PC-3 (cell line): ENCODE data around the gene DPM1. TPM values are rescaled to one million over a fixed set of nuclear protein-coding genes. Genes with fewer than 3 reads are reported as not detected.

Experiments
- ATAC-seq: fragments of 200-7000 bp; cut with Tn5 transposase; 2 replicates; pipeline ENCODE4 v1.9.1; 2020; ENCODE audit warnings: mild to moderate bottlenecking, moderate library complexity
- BruUV-seq: library from RNA; stranded (reverse); fragments of 400-500 nt; replicated peaks from 2 replicates; lab custom pipeline; 2021; lab: Mats Ljungman, UMichigan
- CTCF ChIA-PET: fragments of 300-600 bp; sonication (Branson Sonifier 250); formaldehyde crosslinking; loops from one replicate; lab custom pipeline; 2022; ENCODE audit warnings: antibody characterized with exemption; lab: Charles Lee
- POLR2A ChIA-PET: fragments of 300-600 bp; sonication (Branson Sonifier 250); formaldehyde crosslinking; loops from one replicate; lab custom pipeline; 2022; ENCODE audit warnings: antibody characterized with exemption; ENCODE audit not compliant: unreplicated experiment; lab: Charles Lee
- DNase-seq: peaks from one replicate; pipeline ENCODE4 v3.0.0-alpha.2; 2015
- H2AFZ ChIP-seq: fragments of 300-600 bp; sonication (generic); 2 replicates; pipeline ENCODE4 v1.6.0; 2016; ENCODE audit warnings: antibody characterized with exemption, low read length
- H3F3A ChIP-seq: fragments of 300-600 bp; sonication (generic); one replicate; pipeline ENCODE4 v1.6.0; 2017; ENCODE audit warnings: antibody characterized with exemption, low read length, control low read depth, mild to moderate bottlenecking; ENCODE audit not compliant: unreplicated experiment
- H3K27ac ChIP-seq: fragments of 300-600 bp; sonication (generic); 2 replicates; pipeline ENCODE4 v1.5.1; 2016; ENCODE audit warnings: mild to moderate bottlenecking, low read length
- H3K27me3 ChIP-seq: fragments of 300-600 bp; sonication (generic); 2 replicates; pipeline ENCODE4 v1.6.1; 2016; ENCODE audit warnings: low read length, mixed read lengths
- H3K36me3 ChIP-seq: fragments of 300-600 bp; sonication (generic); 2 replicates; pipeline ENCODE4 v1.6.1; 2016; ENCODE audit warnings: low read depth, mixed run types, low read length, mixed read lengths
- H3K4me1 ChIP-seq: fragments of 300-600 bp; sonication (generic); 2 replicates; pipeline ENCODE4 v1.5.1; 2016; ENCODE audit warnings: low read length; ENCODE audit not compliant: insufficient read depth
- H3K4me2 ChIP-seq: fragments of 300-600 bp; sonication (generic); 2 replicates; pipeline ENCODE4 v1.6.0; 2016; ENCODE audit warnings: low read length
- H3K4me3 ChIP-seq: fragments of 300-600 bp; sonication (generic); 2 replicates; pipeline ENCODE4 v1.5.1; 2016; ENCODE audit warnings: mild to moderate bottlenecking, low read length, mixed read lengths
- H3K79me2 ChIP-seq: fragments of 300-600 bp; sonication (generic); 2 replicates; pipeline ENCODE4 v1.6.1; 2017; ENCODE audit warnings: low read length, mixed read lengths
- H3K9ac ChIP-seq: fragments of 300-600 bp; sonication (generic); 2 replicates; pipeline ENCODE4 v1.6.0; 2016; ENCODE audit warnings: mild to moderate bottlenecking, low read length
- H3K9me2 ChIP-seq: fragments of 300-600 bp; sonication (generic); replicated peaks from 2 replicates; pipeline ENCODE4 v1.6.1; 2016; ENCODE audit warnings: mixed run types, low read length, mixed read lengths
- H3K9me3 ChIP-seq: fragments of 300-600 bp; sonication (generic); 2 replicates; pipeline ENCODE4 v1.6.1; 2016; ENCODE audit warnings: low read length, mixed read lengths
- H4K20me1 ChIP-seq: fragments of 300-600 bp; sonication (generic); 2 replicates; pipeline ENCODE4 v1.6.1; 2016; ENCODE audit warnings: low read length, mixed read lengths
- CTCF ChIP-seq: fragments of 300-600 bp; sonication (generic); conservative IDR thresholded peaks from 2 replicates; pipeline ENCODE4 v1.5.1; 2017; ENCODE audit warnings: antibody characterized with exemption, low read depth, mild to moderate bottlenecking, low read length
- EZH2 ChIP-seq: fragments of 300-600 bp; sonication (generic); IDR thresholded peaks from one replicate; pipeline ENCODE4 v1.6.1; 2017; ENCODE audit warnings: antibody characterized with exemption, mild to moderate bottlenecking, low read length; ENCODE audit not compliant: unreplicated experiment
- EZH2phosphoT487 ChIP-seq: fragments of 300-600 bp; sonication (generic); IDR thresholded peaks from 2 replicates; pipeline ENCODE4 v1.6.1; 2018; ENCODE audit warnings: mild to moderate bottlenecking, antibody characterized with exemption, low read length, borderline replicate concordance
- intact Hi-C: fragments of 100-400 bp; cut with micrococcal nuclease; formaldehyde crosslinking; loops from 2 replicates; pipeline ENCODE4 v1.9.0; 2023
- total RNA-seq: library from RNA; depleted of rRNA; stranded (reverse); fragments of >200 nt; gene quantifications from 2 replicates; pipeline ENCODE4 v1.2.3, GENCODE V29; 2014

DPM1 gene
- total RNA-seq, 1 experiment from 2014 or later = 87.0 TPM

GRCh38 chr20:50991076-50991475, 32.7 kb upstream of the DPM1 start:
- no peak overlapping the region for H3K4me2 ChIP-seq
- H3K27me3 ChIP-seq = no peaks in the 10 kb centered on the region
- CTCF ChIA-PET = interaction anchor here (0.8 to 1.0 kb wide), 2 partner anchors 9 to 11 kb away, joined by 3 read pairs; no protein-coding TSS in a partner anchor

GRCh38 chr20:50987493-50988210, 29.3 kb upstream of the DPM1 start:
- Histone ChIP-seq H3K79me2 (no peaks in the 10 kb centered on the region), H3K27me3 (no peaks in the 10 kb centered on the region), H2AFZ (peak overlapping the region; percentile 80), H3K9ac (peak overlapping the region; percentile 11; the same call in 1 of the 2 replicates), H3K4me1 (peaks cover 18% of the 10 kb centered on the region), H3K4me3 (0 out of 2 replicates have a peak overlapping the region, but pooled peaks have one; percentile 10), H3K4me2 (peak overlapping the region; percentile 54), H3K36me3 (no peaks in the 10 kb centered on the region), H3K9me3 (no peaks in the 10 kb centered on the region), H3F3A (no peaks in the 10 kb centered on the region), H3K27ac (no peak overlapping the region), H4K20me1 (no peaks in the 10 kb centered on the region), H3K9me2 (no peaks in the 10 kb centered on the region)
- ATAC-seq (peak; percentile 97), DNase-seq (peak; percentile 99)
- intact Hi-C loops = loop anchor here (1.0 to 10.0 kb wide), 6 partner anchors 319 to 997 kb away; no protein-coding TSS in a partner anchor
- no TSS peak for BruUV-seq
- ChIA-PET POLR2A (no interaction called here), CTCF (interaction anchor here (0.5 to 2.6 kb wide), 32 partner anchors 25 to 1127 kb away, joined by 3 to 26 read pairs (median 4); partner anchors contain the start of gene BCAS4)
- TF ChIP-seq CTCF (peak; percentile 98), EZH2phosphoT487 (no peak), EZH2 (no peak)

More at GRCh38 chr20:50991076-50991475, 32.7 kb upstream of the DPM1 start:
- BruUV-seq = no TSS peak
- Histone ChIP-seq H3K4me3 (no peak overlapping the region), H3K9ac (no peak overlapping the region), H3K79me2 (no peaks in the 10 kb centered on the region), H3K36me3 (no peaks in the 10 kb centered on the region), H4K20me1 (no peaks in the 10 kb centered on the region), H2AFZ (peak overlapping the region; percentile 27; the same call in 1 of the 2 replicates), H3K27ac (peak overlapping the region; percentile 29), H3K4me1 (peaks cover 11% of the 10 kb centered on the region), H3F3A (no peaks in the 10 kb centered on the region), H3K9me3 (no peaks in the 10 kb centered on the region), H3K9me2 (no peaks in the 10 kb centered on the region)
- ATAC-seq = no peak
- POLR2A ChIA-PET = no interaction called here
- intact Hi-C loops = no loop called here
- DNase-seq = peak; percentile 68
- no peak for TF ChIP-seq EZH2phosphoT487

GRCh38 chr20:50983321-50983720, 25.0 kb upstream of the DPM1 start:
- no peak for ATAC-seq
- H3K4me1 ChIP-seq = peaks cover 43% of the 10 kb centered on the region
- POLR2A ChIA-PET = no interaction called here
- no peak for DNase-seq
- H3K36me3 ChIP-seq = no peaks in the 10 kb centered on the region
- H2AFZ ChIP-seq = no peak overlapping the region
- H3F3A ChIP-seq = no peaks in the 10 kb centered on the region
- H3K79me2 ChIP-seq = no peaks in the 10 kb centered on the region
- H3K27ac ChIP-seq = peak overlapping the region; percentile 76
- no peak overlapping the region for H3K4me2 ChIP-seq
- H3K9ac ChIP-seq = peak overlapping the region; percentile 58
- H3K27me3 ChIP-seq = no peaks in the 10 kb centered on the region
- no peaks in the 10 kb centered on the region for H4K20me1 ChIP-seq
- intact Hi-C loops = loop anchor here (5.0 to 10.0 kb wide), 5 partner anchors 401 to 1001 kb away; no protein-coding TSS in a partner anchor
- BruUV-seq = no TSS peak
- no peaks in the 10 kb centered on the region for H3K9me2 ChIP-seq
- H3K4me3 ChIP-seq = no peak overlapping the region
- no peaks in the 10 kb centered on the region for H3K9me3 ChIP-seq
- TF ChIP-seq CTCF (no peak), EZH2phosphoT487 (no peak), EZH2 (no peak)
- CTCF ChIA-PET = no interaction called here
